Kidney epithelial cell (primary cell): ENCODE measurements around the gene BCL2L15. TPM values are rescaled to one million over a fixed set of nuclear protein-coding genes. Genes with fewer than 3 reads are reported as not detected.

Source experiments
- DNase-seq: peaks from one replicate; pipeline ENCODE4 v3.0.0-alpha.2; 2010; ENCODE audit warnings: low read depth
- H3K27me3 ChIP-seq: 2 replicates; pipeline ENCODE4 v1.6.0; 2011; ENCODE audit warnings: low read length; ENCODE audit not compliant: control insufficient read depth, insufficient read depth
- H3K36me3 ChIP-seq: 2 replicates; pipeline ENCODE4 v1.5.1; 2011; ENCODE audit warnings: low read length; ENCODE audit not compliant: control insufficient read depth, insufficient read depth
- H3K4me3 ChIP-seq: 2 replicates; pipeline ENCODE4 v1.5.1; 2011; ENCODE audit warnings: low read depth, mild to moderate bottlenecking, control low read depth, low read length
- total RNA-seq: library from RNA; depleted of rRNA; stranded (reverse); fragments of >200 nt; gene quantifications from 2 replicates; pipeline ENCODE4 v1.2.3, GENCODE V29; 2015
- TF ChIP-seq, protein P1 (sequence below): IDR thresholded peaks from 2 replicates; pipeline ENCODE4 v1.5.1; 2011; ENCODE audit warnings: mild to moderate bottlenecking, moderate library complexity, low read length, control low read depth, inconsistent platforms; ENCODE audit not compliant: insufficient read depth, poor library complexity, severe bottlenecking

BCL2L15 gene
- total RNA-seq, 1 donor from 2014 or later = 0.04 TPM

DNA sequence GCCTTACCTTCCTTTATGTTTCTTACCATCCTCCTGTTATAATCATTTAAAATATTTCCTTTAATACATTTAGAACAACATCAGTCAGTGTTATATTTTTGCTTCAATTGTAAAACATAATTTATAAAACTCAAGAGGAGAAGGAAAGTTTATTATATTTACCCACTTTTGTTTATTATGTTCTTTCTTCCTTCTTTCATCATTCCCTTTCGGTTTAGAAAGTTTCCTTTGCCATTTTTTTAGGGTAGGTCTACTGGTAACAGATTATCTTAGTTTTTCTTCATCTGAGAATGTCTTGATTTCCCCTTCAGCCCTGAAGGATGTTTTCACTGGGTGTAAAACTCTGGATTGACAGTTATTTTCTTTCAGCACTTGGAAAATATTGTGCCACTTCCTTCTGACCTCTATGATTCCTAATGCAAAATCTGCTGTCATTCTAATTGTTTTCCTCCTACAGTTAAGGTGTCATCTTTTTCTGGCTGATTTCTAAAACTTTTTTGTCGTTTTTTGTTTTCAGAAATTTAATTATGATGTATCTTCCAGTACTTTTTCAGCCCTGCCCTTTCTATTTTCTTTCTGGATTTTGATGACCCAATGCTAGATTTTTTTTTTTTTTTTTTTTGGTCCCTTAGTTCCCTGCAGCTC, 40.9 kb downstream of the BCL2L15 start:
- DNase-seq = no peak
- no peaks in the 10 kb centered on the region for H3K36me3 ChIP-seq
- TF ChIP-seq, protein P1, sequence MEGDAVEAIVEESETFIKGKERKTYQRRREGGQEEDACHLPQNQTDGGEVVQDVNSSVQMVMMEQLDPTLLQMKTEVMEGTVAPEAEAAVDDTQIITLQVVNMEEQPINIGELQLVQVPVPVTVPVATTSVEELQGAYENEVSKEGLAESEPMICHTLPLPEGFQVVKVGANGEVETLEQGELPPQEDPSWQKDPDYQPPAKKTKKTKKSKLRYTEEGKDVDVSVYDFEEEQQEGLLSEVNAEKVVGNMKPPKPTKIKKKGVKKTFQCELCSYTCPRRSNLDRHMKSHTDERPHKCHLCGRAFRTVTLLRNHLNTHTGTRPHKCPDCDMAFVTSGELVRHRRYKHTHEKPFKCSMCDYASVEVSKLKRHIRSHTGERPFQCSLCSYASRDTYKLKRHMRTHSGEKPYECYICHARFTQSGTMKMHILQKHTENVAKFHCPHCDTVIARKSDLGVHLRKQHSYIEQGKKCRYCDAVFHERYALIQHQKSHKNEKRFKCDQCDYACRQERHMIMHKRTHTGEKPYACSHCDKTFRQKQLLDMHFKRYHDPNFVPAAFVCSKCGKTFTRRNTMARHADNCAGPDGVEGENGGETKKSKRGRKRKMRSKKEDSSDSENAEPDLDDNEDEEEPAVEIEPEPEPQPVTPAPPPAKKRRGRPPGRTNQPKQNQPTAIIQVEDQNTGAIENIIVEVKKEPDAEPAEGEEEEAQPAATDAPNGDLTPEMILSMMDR = no peak
- H3K4me3 ChIP-seq = no peak overlapping the region
- H3K27me3 ChIP-seq = no peaks in the 10 kb centered on the region

DNA sequence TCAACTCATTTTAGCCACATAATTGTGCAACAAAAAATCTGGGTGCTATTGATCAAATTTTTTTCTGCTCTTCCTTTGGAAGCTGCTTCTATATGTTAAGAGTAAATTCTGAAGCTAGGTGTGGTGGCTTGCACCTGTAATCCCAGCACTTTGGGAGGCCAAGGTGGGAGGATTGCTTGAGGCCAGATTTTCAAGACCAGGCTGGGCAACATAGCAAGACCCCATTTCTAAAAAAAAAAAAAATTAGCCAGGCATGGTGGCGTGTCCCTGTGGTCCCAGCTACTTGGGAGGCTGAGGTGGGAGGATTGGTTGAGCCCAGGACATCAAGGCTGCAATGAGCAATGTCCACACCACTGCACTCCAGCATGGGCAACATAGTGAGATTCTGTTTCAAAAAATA, 50.8 kb downstream of the BCL2L15 start:
- Histone ChIP-seq H3K4me3 (no peak overlapping the region), H3K27me3 (no peaks in the 10 kb centered on the region), H3K36me3 (no peaks in the 10 kb centered on the region)
- DNase-seq = no peak
- TF ChIP-seq, protein P1 = no peak

DNA sequence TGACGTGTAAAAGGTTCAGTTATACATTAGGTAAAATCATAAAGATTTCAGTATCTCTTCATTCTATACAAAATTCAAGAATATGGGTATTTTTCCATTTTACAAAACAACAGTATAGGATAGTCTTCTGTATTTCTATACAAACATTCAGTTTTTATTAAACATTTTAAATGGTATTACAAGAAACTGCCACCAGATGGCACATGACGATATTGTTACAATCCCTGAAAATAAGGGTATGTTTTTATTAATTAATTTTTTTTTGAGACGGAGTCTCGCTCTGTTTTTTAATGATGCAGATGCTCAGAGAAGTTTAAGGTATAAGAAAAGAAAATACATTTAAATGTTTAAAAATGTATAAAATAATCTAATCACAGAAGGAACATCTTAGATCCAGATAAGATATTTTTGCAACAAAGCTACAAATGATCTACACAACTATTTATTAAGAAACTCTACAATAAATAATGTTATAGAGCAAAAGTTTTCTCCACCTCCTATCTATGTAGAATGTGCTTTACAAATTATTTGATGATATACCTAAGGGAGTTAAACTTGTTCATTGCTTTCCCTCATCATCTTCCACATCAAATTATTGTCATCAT, 51.6 kb downstream of the BCL2L15 start:
- Histone ChIP-seq H3K4me3 (no peak overlapping the region), H3K27me3 (no peaks in the 10 kb centered on the region), H3K36me3 (no peaks in the 10 kb centered on the region)
- TF ChIP-seq, protein P1 = peak; percentile 23
- DNase-seq = no peak

DNA sequence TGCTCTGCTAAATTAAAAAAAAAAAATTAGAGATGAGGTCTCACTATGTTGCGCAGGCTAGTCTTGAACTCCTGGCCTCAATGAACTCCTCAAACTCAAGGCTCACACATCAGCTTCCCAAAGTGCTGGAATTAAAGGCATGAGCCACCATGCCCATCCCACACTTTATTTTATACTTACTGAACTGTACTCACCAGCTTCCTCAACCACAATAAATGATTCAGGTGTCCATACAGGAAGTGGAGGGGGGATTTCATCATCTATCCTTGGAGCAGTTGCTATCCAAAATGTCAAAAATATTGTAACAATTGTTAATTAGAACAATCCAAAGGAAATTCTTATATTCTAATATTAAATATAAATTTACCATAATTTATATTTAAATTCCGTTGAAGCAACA, 52.7 kb downstream of the BCL2L15 start:
- H3K27me3 ChIP-seq = no peaks in the 10 kb centered on the region
- H3K4me3 ChIP-seq = no peak overlapping the region
- H3K36me3 ChIP-seq = no peaks in the 10 kb centered on the region
- TF ChIP-seq, protein P1 = no peak
- no peak for DNase-seq

Other genes starting within 250 kb of the BCL2L15 start
- gene PHTF1, start 128.1 kb downstream of the BCL2L15 start, total RNA-seq = 22.5 and 33.1 TPM in 2 replicates
- gene RSBN1, start 75.1 kb downstream of the BCL2L15 start, total RNA-seq = 9.5 and 10.2 TPM in 2 replicates
- not detected in 2 replicates for gene PTPN22, start 15.9 kb downstream of the BCL2L15 start, total RNA-seq
- 9.2 and 9.7 TPM in 2 replicates for gene AP4B1, start 17.2 kb upstream of the BCL2L15 start, total RNA-seq
- gene DCLRE1B, start 17.7 kb upstream of the BCL2L15 start, total RNA-seq = 6.7 and 7.5 TPM in 2 replicates
- gene HIPK1, start 41.7 kb upstream of the BCL2L15 start, total RNA-seq = 25.6 and 26.4 TPM in 2 replicates
- 0.17 and 1.4 TPM in 2 replicates for gene OLFML3, start 91.9 kb upstream of the BCL2L15 start, total RNA-seq